Spleen (tissue), 7 donors: Measurements from ENCODE around the gene PRDX2.

Source experiments
- CTCF ChIP-seq, 11 experiments: fragments of 200-600 bp in 7 of 11; fragments of 450-650 bp in 4 of 11; sonication (generic) in 4 of 11; IDR thresholded peaks in 8 of 11; conservative IDR thresholded peaks in 3 of 11; 1 replicate in 7 of 11; 2 replicates in 4 of 11; pipeline versions ENCODE4 v1.4.0 to v1.8.0; 2016 to 2021; ENCODE audit warnings: antibody characterized with exemption in 11 of 11, inconsistent platforms in 4 of 11, mild to moderate bottlenecking in 1 of 11
- POLR2A ChIP-seq, 3 donors: fragments of 450-650 bp; IDR thresholded peaks; one replicate each; pipeline ENCODE4 v1.5.1; 2017; ENCODE audit warnings: antibody characterized with exemption in 3 of 3, mild to moderate bottlenecking in 1 of 3
- donor health status: DM: no; HTN: no; CAD: no; lungs with moderate emphysema.
- donor health status: DM: no; HTN: no; CAD: no.
- donor health status: DM: no; HTN: no; CAD: no.

GRCh38 chr19:12784871-12785430, 16.6 kb downstream of the PRDX2 start:
- TF ChIP-seq CTCF (IDR thresholded peaks at IDR 0.05 in 8 of 11, conservative IDR thresholded peaks at IDR 0.05 in 3 of 11) (no peak), POLR2A (IDR thresholded peaks at IDR 0.05) (no peak)
